ENCODE data around the gene SMARCC2. TPM values are rescaled to one million over a fixed set of nuclear protein-coding genes. Genes with fewer than 3 reads are reported as not detected.

The SMARCC2 gene
- total RNA-seq, 2 experiments from 2014 or later: 133 to 137 TPM

DNA sequence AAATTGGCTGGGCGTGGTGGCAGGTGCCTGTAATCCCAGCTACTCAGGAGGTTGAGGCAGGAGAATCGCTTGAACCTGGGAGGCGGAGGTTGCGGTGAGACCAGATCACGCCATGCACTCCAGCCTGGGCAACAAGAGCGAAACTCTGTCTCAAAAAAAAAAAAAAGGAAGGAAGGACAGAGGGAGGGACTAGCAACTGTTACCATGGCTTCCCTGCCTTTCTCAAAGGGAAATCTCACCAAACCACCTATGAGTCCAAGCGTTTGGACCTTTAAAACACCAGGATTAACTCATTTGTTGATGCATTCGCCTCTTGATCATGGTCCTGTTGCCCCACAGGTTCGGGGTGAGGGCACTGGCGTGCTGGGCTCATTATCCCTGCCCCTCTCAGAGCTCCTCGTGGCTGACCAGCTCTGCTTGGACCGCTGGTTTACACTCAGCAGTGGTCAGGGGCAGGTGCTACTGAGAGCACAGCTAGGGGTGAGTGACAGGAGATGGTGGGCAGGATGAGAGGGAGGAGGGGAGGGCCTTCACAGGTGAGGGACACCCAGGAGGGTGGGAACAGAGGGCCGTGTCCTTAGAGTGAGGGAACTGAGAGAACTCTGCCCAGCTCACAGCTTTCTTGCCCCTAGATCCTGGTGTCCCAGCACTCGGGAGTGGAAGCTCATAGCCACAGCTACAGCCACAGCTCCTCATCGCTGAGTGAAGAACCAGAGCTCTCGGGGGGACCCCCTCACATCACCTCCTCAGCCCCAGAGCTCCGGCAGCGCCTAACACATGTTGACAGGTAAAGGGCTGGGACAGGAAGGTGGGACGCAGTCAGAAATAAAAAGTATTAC is 47.1 kb downstream of the SMARCC2 start:
- CTCF ChIA-PET: interaction anchor here (1.0 to 4.3 kb wide), 5 partner anchors 10 to 48 kb away, joined by 3 to 14 read pairs (median 5); partner anchors contain the start of genes ESYT1, MYL6B and SMARCC2
- H3K36me3 Mint-ChIP-seq (ENCODE audit: low read depth): peaks cover 75% of the 10 kb centered on the region
- peak overlapping the region; percentile 49 for H3K27ac Mint-ChIP-seq
- no peak for DNase-seq
- H3K4me1 Mint-ChIP-seq: peaks cover 63% of the 10 kb centered on the region
- no peaks in the 10 kb centered on the region for H3K27me3 Mint-ChIP-seq
- H3K4me3 Mint-ChIP-seq: no peak overlapping the region
- H3K9me3 Mint-ChIP-seq: no peaks in the 10 kb centered on the region
- POLR2A ChIA-PET: interaction anchor here (0.9 to 3.2 kb wide), 4 partner anchors 10 to 27 kb away, joined by 4 to 18 read pairs (median 18); partner anchors contain the start of genes MYL6 and MYL6B

DNA sequence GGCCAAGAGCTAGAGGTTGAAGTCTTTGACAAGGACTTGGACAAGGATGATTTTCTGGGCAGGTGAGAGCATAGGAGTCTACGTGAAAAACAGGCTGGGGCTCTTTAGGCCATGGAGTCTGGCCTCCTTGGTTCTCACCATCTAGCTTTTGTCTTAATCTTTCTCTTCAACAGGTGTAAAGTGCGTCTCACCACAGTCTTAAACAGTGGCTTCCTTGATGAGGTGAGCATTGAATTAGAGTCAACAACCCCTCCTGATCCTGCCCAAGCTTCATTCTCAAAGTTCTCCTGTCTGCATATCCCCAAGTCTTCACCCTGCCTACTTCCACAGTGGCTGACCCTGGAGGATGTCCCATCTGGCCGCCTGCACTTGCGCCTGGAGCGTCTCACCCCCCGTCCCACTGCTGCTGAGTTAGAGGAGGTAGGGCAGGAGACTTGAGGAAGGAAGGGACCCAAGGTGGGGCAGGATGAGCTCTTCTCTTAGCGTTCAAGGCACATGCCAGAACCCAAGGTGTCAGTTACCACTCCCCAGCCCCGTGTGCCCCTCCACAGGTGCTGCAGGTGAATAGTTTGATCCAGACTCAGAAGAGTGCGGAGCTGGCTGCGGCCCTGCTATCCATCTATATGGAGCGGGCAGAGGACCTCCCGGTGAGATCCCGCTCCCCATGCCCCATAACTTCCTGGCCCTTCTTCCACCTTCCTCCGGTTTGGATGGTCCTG is 51.3 kb downstream of the SMARCC2 start:
- H3K27me3 Mint-ChIP-seq: no peaks in the 10 kb centered on the region
- peaks cover 73% of the 10 kb centered on the region for H3K4me1 Mint-ChIP-seq
- CTCF ChIA-PET: interaction anchor here (0.6 to 1.3 kb wide), 4 partner anchors 13 to 98 kb away, joined by 3 read pairs; partner anchors contain the start of genes MYL6B and RNF41
- no peak overlapping the region for H3K4me3 Mint-ChIP-seq
- H3K9me3 Mint-ChIP-seq: no peaks in the 10 kb centered on the region
- no peak for DNase-seq
- H3K36me3 Mint-ChIP-seq (ENCODE audit: low read depth): peaks cover 85% of the 10 kb centered on the region
- POLR2A ChIA-PET: interaction anchor here (1.0 to 4.8 kb wide), 7 partner anchors 7 to 50 kb away, joined by 4 to 41 read pairs (median 11); partner anchors contain the start of genes ESYT1, MYL6, MYL6B and SMARCC2
- H3K27ac Mint-ChIP-seq: peak overlapping the region; percentile 78

DNA sequence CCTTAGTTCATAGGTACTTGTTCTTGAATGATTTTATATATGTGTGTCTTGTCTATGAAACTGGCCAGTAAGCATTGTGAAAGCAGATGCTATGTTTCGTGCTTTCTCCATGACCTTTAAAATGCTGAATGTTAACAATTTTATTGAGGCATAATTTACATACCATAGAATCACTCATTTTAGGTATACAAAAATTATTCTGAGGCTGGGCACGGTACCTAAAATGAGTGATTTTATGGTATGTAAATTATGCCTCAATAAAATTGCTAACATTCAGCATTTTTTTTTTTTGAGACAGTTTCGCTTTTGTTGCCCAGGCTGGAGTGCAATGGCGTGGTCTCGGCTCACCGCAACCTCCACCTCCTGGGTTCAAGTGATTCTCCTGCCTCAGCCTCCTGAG is 54.4 kb downstream of the SMARCC2 start:
- ChIA-PET CTCF (no interaction called here), POLR2A (interaction anchor here (2.2 to 11.6 kb wide), 2 partner anchors 10 to 27 kb away, joined by 7 to 178 read pairs; partner anchors contain the start of gene MYL6)
- Mint-ChIP-seq H3K4me1 (peaks cover 76% of the 10 kb centered on the region), H3K4me3 (no peak overlapping the region), H3K27me3 (no peaks in the 10 kb centered on the region), H3K36me3 (ENCODE audit: low read depth) (peaks cover 92% of the 10 kb centered on the region), H3K27ac (no peak overlapping the region), H3K9me3 (peaks cover 5% of the 10 kb centered on the region)
- no peak for DNase-seq

DNA sequence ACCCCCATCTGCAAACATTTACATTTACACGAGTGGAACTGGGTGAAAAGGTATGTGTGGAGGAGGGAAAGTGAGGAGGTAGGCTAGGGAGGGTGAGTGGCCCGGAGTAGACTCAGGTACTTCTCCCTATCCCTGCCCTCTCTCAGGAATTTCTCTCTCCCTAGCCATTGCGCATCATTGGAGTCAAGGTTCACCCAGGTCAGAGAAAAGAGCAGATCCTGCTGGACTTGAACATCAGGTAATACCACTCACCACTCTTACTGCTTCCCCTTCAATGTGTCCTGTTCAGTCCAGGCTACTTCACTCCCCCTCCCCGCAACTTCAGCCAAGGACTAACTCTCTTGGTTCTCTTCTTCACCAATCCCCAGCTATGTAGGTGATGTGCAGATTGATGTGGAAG is 58.4 kb downstream of the SMARCC2 start:
- peaks cover 68% of the 10 kb centered on the region for H3K36me3 Mint-ChIP-seq (ENCODE audit: low read depth)
- POLR2A ChIA-PET: interaction anchor here (1.3 to 11.6 kb wide), 6 partner anchors 8 to 31 kb away, joined by 4 to 178 read pairs (median 48); partner anchors contain the start of genes MYL6, MYL6B, RPL41 and ZC3H10
- H3K9me3 Mint-ChIP-seq: peaks cover 5% of the 10 kb centered on the region
- no peaks in the 10 kb centered on the region for H3K27me3 Mint-ChIP-seq
- peak overlapping the region; percentile 94 for H3K27ac Mint-ChIP-seq
- CTCF ChIA-PET: interaction anchor here (15.1 kb wide), 1 partner anchor 58 kb away, joined by 271 read pairs; the partner anchor contains the start of gene SMARCC2
- no peak for DNase-seq
- H3K4me3 Mint-ChIP-seq: peak overlapping the region; percentile 97
- H3K4me1 Mint-ChIP-seq: peaks cover 69% of the 10 kb centered on the region

DNA sequence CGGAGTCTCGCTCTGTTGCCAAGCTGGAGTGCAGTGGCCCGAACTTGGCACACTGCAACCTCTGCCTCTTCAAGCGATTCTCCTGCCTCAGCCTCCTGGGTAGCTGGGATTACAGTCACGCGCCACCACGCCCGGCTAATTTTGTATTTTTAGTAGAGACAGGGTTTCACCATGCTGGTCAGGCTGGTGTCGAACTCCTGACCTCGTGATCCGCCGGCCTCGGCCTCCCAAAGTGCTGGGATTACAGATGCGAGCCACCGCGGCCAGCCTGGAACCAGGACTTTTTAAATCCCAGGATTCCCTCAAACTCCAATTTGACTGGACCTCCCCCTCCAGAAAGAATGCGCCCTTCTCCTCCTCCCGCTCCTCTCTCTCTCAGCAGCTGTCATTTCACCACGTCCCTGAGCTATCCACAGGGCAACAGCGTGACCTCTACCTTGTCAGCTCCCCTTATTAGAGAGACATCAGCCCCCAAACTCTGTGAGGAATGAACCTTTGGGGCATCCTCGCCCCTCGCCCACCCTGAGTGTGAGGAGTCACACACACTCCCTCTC is 59.3 kb downstream of the SMARCC2 start:
- Mint-ChIP-seq H3K27me3 (no peaks in the 10 kb centered on the region), H3K36me3 (ENCODE audit: low read depth) (peaks cover 61% of the 10 kb centered on the region), H3K9me3 (peaks cover 5% of the 10 kb centered on the region), H3K4me3 (peak overlapping the region; percentile 97), H3K27ac (peak overlapping the region; percentile 94), H3K4me1 (peaks cover 72% of the 10 kb centered on the region)
- ChIA-PET CTCF (interaction anchor here (0.6 to 15.1 kb wide), 7 partner anchors 10 to 64 kb away, joined by 3 to 271 read pairs (median 4); partner anchors contain the start of genes MYL6 and SMARCC2), POLR2A (interaction anchor here (1.1 to 11.6 kb wide), 10 partner anchors 8 to 91 kb away, joined by 4 to 178 read pairs (median 42); partner anchors contain the start of genes MYL6, MYL6B, PA2G4 and RNF41)
- no peak for DNase-seq

DNA sequence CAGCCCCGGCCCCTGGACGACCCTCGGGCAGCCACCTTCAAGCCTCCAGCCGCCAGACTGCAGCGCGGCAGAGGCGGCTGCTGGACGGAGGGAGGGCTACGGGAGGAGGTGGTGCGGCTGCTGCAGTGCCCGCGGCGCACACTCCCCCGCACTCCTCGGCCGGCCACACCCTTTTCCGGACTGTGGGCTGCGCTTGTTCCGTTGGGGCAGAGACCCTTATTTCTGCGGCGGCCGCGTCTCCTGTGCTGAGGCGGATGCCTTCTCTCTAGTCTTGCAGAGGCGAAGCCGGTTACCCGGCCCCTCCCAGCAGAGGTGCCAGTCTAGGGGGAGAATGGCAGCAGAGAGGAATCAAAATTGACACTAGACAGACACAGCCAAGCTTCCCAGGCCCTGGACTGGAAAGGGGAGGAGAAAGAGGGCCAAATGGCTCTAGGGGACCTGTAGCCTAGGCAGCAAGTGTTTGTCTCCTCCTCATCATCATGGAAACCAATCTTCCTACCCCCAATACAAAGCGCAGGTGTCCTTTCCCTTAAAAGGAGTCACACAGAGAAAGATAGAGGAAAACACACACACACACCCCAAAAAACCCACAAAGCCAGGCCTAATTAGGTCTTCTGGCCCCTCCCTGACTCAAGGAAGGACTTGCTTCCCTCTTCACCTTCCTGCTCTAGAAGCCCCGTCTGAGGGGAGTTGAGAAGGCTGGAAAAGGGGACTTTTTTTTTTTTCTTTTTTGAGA is 59.9 kb downstream of the SMARCC2 start:
- Mint-ChIP-seq H3K4me3 (peak overlapping the region; percentile 97), H3K4me1 (peaks cover 78% of the 10 kb centered on the region), H3K27me3 (no peaks in the 10 kb centered on the region), H3K36me3 (ENCODE audit: low read depth) (peaks cover 59% of the 10 kb centered on the region), H3K9me3 (peaks cover 5% of the 10 kb centered on the region), H3K27ac (peak overlapping the region; percentile 94)
- ChIA-PET POLR2A (interaction anchor here (1.1 to 11.6 kb wide), 13 partner anchors 9 to 155 kb away, joined by 3 to 178 read pairs (median 21); partner anchors contain the start of genes ANKRD52, MYL6, MYL6B and PA2G4), CTCF (interaction anchor here (0.6 to 15.1 kb wide), 10 partner anchors 10 to 129 kb away, joined by 3 to 271 read pairs (median 5); partner anchors contain the start of genes ANKRD52, MYL6, MYL6B and RPL41)
- peak; percentile 88 for DNase-seq

DNA sequence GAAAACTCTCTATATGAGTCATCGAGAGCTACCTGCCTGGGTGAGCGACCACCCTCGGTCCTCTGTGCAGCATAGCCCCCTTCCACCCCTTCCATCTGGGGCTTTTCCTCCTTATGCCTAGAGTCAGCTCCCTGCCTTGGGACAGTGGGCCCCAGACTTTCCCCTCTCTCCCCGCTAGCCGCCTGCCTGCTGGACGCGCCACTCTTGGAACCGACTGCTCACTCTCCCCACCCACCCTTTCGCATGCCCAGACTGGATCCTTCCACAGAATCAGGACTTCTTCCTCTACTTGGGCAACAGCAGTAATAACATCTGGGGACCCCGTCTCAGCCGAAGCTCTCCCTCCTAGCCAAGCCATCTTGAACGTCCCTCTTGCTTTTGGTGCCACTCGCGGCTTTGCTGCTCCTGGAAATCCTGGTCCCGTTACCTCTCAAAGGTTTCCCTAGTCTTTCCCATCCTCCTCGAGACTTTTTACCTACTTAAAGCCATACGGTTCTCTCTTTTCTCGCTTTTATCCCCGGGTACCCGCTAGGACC is 60.5 kb downstream of the SMARCC2 start:
- no peak for DNase-seq
- H3K27ac Mint-ChIP-seq: peak overlapping the region; percentile 94
- no peaks in the 10 kb centered on the region for H3K27me3 Mint-ChIP-seq
- H3K36me3 Mint-ChIP-seq (ENCODE audit: low read depth): peaks cover 58% of the 10 kb centered on the region
- peak overlapping the region; percentile 97 for H3K4me3 Mint-ChIP-seq
- H3K4me1 Mint-ChIP-seq: peaks cover 78% of the 10 kb centered on the region
- H3K9me3 Mint-ChIP-seq: peaks cover 5% of the 10 kb centered on the region
- ChIA-PET CTCF (interaction anchor here (1.0 to 15.1 kb wide), 11 partner anchors 11 to 390 kb away, joined by 3 to 271 read pairs (median 6); partner anchors contain the start of genes ANKRD52, MYL6, MYL6B and ORMDL2), POLR2A (interaction anchor here (0.9 to 11.6 kb wide), 18 partner anchors 9 to 339 kb away, joined by 3 to 178 read pairs (median 8); partner anchors contain the start of genes ANKRD52, MYL6, MYL6B and PA2G4)

DNA sequence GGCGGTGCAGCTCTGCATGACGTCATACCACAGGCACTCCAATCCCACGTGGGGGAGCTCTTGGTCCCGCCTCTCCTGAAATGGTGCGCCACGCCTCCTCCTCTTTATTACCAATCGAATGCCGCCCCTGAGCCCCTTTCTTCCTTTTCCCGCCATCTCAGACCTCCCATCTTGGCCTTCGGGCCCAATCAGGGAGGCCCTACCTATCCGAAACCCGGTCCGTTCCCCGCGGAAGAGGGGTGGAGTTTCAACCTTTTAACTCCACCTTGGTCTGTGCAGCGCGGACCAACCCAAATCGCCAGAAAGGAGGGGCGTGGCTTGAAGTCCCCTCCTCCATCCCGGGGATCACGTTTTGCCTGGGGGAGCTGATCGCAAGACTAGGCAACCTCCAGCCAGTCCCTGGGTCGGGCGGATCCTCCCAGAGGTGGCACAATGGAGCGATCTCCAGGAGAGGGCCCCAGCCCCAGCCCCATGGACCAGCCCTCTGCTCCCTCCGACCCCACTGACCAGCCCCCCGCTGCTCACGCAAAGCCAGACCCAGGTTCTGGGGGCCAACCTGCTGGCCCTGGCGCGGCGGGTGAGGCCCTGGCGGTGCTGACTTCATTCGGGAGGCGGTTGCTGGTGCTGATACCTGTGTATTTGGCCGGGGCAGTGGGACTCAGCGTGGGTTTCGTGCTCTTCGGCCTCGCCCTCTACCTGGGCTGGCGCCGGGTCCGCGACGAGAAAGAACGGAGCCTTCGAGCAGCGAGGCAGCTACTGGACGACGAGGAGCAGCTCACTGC is 61.2 kb downstream of the SMARCC2 start, which contains the start of gene ESYT1:
ESYT1 (plus strand) TSS at position 380 of the 782 bp plus-strand sequence; CDS start at position 433, 53 bp downstream.
- H3K36me3 Mint-ChIP-seq (ENCODE audit: low read depth): peaks cover 52% of the 10 kb centered on the region
- POLR2A ChIA-PET: interaction anchor here (0.7 to 11.6 kb wide), 25 partner anchors 10 to 340 kb away, joined by 3 to 178 read pairs (median 5); partner anchors contain the start of genes ANKRD52, IL23A, MYL6 and MYL6B
- DNase-seq: peak; percentile 99
- no peaks in the 10 kb centered on the region for H3K27me3 Mint-ChIP-seq
- peak within 1 kb of the TSS; percentile 94 for H3K27ac Mint-ChIP-seq
- H3K9me3 Mint-ChIP-seq: peaks cover 5% of the 10 kb centered on the region
- peak within 1 kb of the TSS; percentile 97 for H3K4me3 Mint-ChIP-seq
- peaks cover 75% of the 10 kb centered on the region for H3K4me1 Mint-ChIP-seq
- CTCF ChIA-PET: interaction anchor here (0.6 to 15.1 kb wide), 22 partner anchors 11 to 545 kb away, joined by 3 to 271 read pairs (median 4); partner anchors contain the start of genes ANKRD52, MYL6, MYL6B and ORMDL2

DNA sequence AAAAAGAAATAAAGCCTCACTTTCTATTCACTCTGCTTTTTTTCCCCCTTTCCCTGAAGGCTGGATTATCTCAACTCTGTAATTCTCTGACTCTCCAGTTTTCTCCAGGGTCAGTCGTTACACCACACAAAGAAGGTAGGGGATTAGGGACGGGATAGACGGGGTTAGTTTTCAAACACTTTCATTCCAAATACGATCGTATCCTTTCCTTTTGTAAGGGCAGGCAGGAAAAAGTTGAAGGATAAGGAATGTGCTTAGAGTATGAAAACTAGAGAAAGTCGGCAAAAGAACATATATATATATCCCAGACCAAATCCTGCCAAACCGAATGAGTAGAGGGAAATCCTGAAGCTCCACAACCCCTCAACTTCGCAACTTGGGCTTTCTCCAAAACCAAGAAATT is 61.8 kb downstream of the SMARCC2 start:
- Mint-ChIP-seq H3K4me1 (peaks cover 74% of the 10 kb centered on the region), H3K27me3 (no peaks in the 10 kb centered on the region), H3K9me3 (peaks cover 5% of the 10 kb centered on the region), H3K36me3 (ENCODE audit: low read depth) (peaks cover 48% of the 10 kb centered on the region), H3K27ac (peak overlapping the region; percentile 94), H3K4me3 (peak overlapping the region; percentile 97)
- ChIA-PET CTCF (interaction anchor here (0.6 to 15.1 kb wide), 21 partner anchors 10 to 546 kb away, joined by 3 to 271 read pairs (median 4); partner anchors contain the start of genes ANKRD52, MYL6, MYL6B and ORMDL2), POLR2A (interaction anchor here (0.7 to 11.6 kb wide), 21 partner anchors 11 to 341 kb away, joined by 3 to 178 read pairs (median 6); partner anchors contain the start of genes ANKRD52, IL23A, MYL6 and MYL6B)
- DNase-seq: no peak

DNA sequence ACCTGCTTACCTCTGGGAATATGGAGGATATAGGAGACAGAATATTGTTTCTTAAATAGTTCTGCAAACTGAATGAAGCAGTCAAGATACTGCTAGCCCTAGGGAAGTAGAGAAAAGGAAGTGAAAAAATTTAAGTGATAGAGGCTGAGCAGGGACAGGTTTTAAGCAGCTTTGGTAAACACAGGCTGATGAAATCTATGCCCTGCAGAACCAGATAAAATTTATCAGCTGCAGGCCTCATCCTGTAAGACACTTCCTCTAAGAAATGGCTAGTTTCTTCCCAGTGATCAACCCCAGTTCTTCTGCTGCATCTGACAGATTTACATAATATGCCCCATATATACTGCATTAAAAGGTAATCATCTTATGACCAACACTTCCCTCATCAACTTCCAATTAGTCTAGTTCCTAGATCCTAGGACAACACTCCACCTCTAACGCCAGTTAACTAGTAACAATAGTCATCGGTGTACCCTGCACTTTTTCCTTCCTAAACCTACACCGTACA is 62.5 kb downstream of the SMARCC2 start:
- ChIA-PET POLR2A (interaction anchor here (1.6 to 11.6 kb wide), 8 partner anchors 10 to 96 kb away, joined by 4 to 178 read pairs (median 42); partner anchors contain the start of genes MYL6, MYL6B, PA2G4 and RPL41), CTCF (interaction anchor here (1.0 to 15.1 kb wide), 11 partner anchors 9 to 389 kb away, joined by 3 to 271 read pairs (median 7); partner anchors contain the start of genes MYL6, MYL6B, PA2G4 and RPL41)
- Mint-ChIP-seq H3K4me3 (peak overlapping the region; percentile 97), H3K36me3 (ENCODE audit: low read depth) (peaks cover 41% of the 10 kb centered on the region), H3K27me3 (no peaks in the 10 kb centered on the region), H3K4me1 (peaks cover 69% of the 10 kb centered on the region), H3K27ac (peak overlapping the region; percentile 94), H3K9me3 (peaks cover 5% of the 10 kb centered on the region)
- no peak for DNase-seq
